Gastroesophageal sphincter (tissue), 4 donors: ENCODE results near the gene EMX1. TPM values are rescaled to one million over a fixed set of nuclear protein-coding genes. Genes with fewer than 3 reads are reported as not detected.

Experiments used
- ATAC-seq: fragments of 150-250 bp; one replicate; pipeline ENCODE4 v1.9.1; 2016; ENCODE audit warnings: mild to moderate bottlenecking, moderate library complexity
- H3K27ac ChIP-seq, 4 donors: fragments of 200-600 bp; sonication (generic) in 3 of 4; 1 replicate in 3 of 4; 2 replicates in 1 of 4; pipeline ENCODE4 v1.5.1; 2016 to 2019
- H3K27me3 ChIP-seq: fragments of 200-600 bp; sonication (generic); one replicate; pipeline ENCODE4 v1.5.1; 2019
- H3K36me3 ChIP-seq, 2 donors: fragments of 200-600 bp; sonication (generic); one replicate each; pipeline ENCODE4 v1.5.1; 2019; ENCODE audit warnings: control low read depth in 1 of 2
- H3K4me1 ChIP-seq, 3 donors: fragments of 200-600 bp; sonication (generic); 1 replicate in 2 of 3; 2 replicates in 1 of 3; pipeline ENCODE4 v1.5.1; 2016 to 2019; ENCODE audit warnings: control low read depth in 2 of 3
- H3K4me3 ChIP-seq, 2 donors: fragments of 200-600 bp; sonication (generic); one replicate each; pipeline ENCODE4 v1.5.1; 2019; ENCODE audit warnings: mild to moderate bottlenecking in 1 of 2, moderate library complexity in 1 of 2
- H3K9me3 ChIP-seq, 3 donors: fragments of 200-600 bp; sonication (generic); one replicate each; pipeline ENCODE4 v1.5.1; 2017 to 2019; ENCODE audit warnings: control low read depth in 2 of 3
- CTCF ChIP-seq, 4 experiments: fragments of 200-600 bp in 2 of 4; fragments of 450-650 bp in 2 of 4; sonication (generic) in 1 of 4; IDR thresholded peaks; one replicate each; pipeline ENCODE4 v1.5.1; 2017 to 2019; ENCODE audit warnings: antibody characterized with exemption in 4 of 4, mild to moderate bottlenecking in 2 of 4, moderate library complexity in 2 of 4
- EP300 ChIP-seq: sonication (generic); formaldehyde crosslinking; IDR thresholded peaks from one replicate; pipeline ENCODE4 v1.6.1; 2017; ENCODE audit warnings: antibody characterized with exemption, mild to moderate bottlenecking
- POLR2A ChIP-seq, 2 donors: fragments of 450-650 bp; IDR thresholded peaks; one replicate each; pipeline ENCODE4 v1.6.1; 2017; ENCODE audit warnings: antibody characterized with exemption in 2 of 2, mild to moderate bottlenecking in 2 of 2, moderate library complexity in 1 of 2
- POLR2AphosphoS5 ChIP-seq: sonication (generic); formaldehyde crosslinking; IDR thresholded peaks from one replicate; pipeline ENCODE4 v1.6.1; 2017; ENCODE audit warnings: antibody characterized with exemption
- WGBS, 2 donors: methylation state at CpG; one replicate each; pipeline ENCODE4 v1.1.5; 2018; ENCODE audit warnings: low coverage in 1 of 2; 5-methylcytosine and 5-hydroxymethylcytosine counted together
- total RNA-seq, 4 donors: library from RNA; depleted of rRNA; stranded (reverse); fragments of >200 nt; gene quantifications; one replicate each; pipeline ENCODE4 v1.1.0, GENCODE V29; 2016

The EMX1 gene
- total RNA-seq, 4 donors from 2014 or later: 0.15 TPM; not detected in 3

- 100% methylated on average over 1 of the region's 1 CpG; no CpG with 5 or more reads in 1 of the 2 donors for WGBS, 2 donors
- no peak for TF ChIP-seq POLR2AphosphoS5
- TF ChIP-seq EP300: no peak
- TF ChIP-seq POLR2A (IDR thresholded peaks at IDR 0.05): no peak
- no peak for TF ChIP-seq CTCF (IDR thresholded peaks at IDR 0.05)
- Histone ChIP-seq H3K27me3 (no peaks in the 10 kb centered on the region), H3K4me1 (no peaks in the 10 kb centered on the region), H3K9me3 (no peaks in the 10 kb centered on the region), H3K4me3 (no peak overlapping the region), H3K27ac (no peak overlapping the region), H3K36me3 (peaks cover 0 to 27% of the 10 kb centered on the region in 2 donors)
- ATAC-seq: no peak
Measured at GRCh38 chr2:72953528-72953927, 36.2 kb downstream of the EMX1 start.

- WGBS, 2 donors: 96% methylated on average over 3 of the region's 4 CpGs; no CpG with 5 or more reads in 1 of the 2 donors
- no peaks in the 10 kb centered on the region for H3K27me3 ChIP-seq
- TF ChIP-seq POLR2AphosphoS5 (no peak), POLR2A (IDR thresholded peaks at IDR 0.05) (no peak), CTCF (IDR thresholded peaks at IDR 0.05) (no peak), EP300 (no peak)
- ATAC-seq: no peak
- H3K4me3 ChIP-seq: no peak overlapping the region
- H3K4me1 ChIP-seq: no peaks in the 10 kb centered on the region
- peaks cover 0 to 31% of the 10 kb centered on the region in 2 donors for H3K36me3 ChIP-seq
- no peak overlapping the region for H3K27ac ChIP-seq
- H3K9me3 ChIP-seq: no peaks in the 10 kb centered on the region
Measured at GRCh38 chr2:72953976-72954375, 36.7 kb downstream of the EMX1 start.

GRCh38 chr2:72954376-72955227 is 37.3 kb downstream of the EMX1 start:
- H3K27me3 ChIP-seq: no peaks in the 10 kb centered on the region
- ATAC-seq: no peak
- no peaks in the 10 kb centered on the region for H3K4me1 ChIP-seq
- peaks cover 0 to 31% of the 10 kb centered on the region in 2 donors for H3K36me3 ChIP-seq
- no peak overlapping the region for H3K4me3 ChIP-seq
- no peak for TF ChIP-seq POLR2A (IDR thresholded peaks at IDR 0.05)
- TF ChIP-seq CTCF (IDR thresholded peaks at IDR 0.05): no peak
- no peak for TF ChIP-seq EP300
- H3K27ac ChIP-seq: no peak overlapping the region
- H3K9me3 ChIP-seq: no peaks in the 10 kb centered on the region
- WGBS, 2 donors: 70 to 92% methylated on average over 3 to 6 of the region's 12 CpGs

- Histone ChIP-seq H3K4me3 (no peak overlapping the region), H3K36me3 (peaks cover 0 to 31% of the 10 kb centered on the region in 2 donors), H3K4me1 (no peaks in the 10 kb centered on the region), H3K9me3 (no peaks in the 10 kb centered on the region), H3K27ac (no peak overlapping the region), H3K27me3 (no peaks in the 10 kb centered on the region)
- TF ChIP-seq POLR2A (IDR thresholded peaks at IDR 0.05): no peak
- TF ChIP-seq CTCF (IDR thresholded peaks at IDR 0.05): no peak
- no peak for TF ChIP-seq POLR2AphosphoS5
- TF ChIP-seq EP300: no peak
- no peak for ATAC-seq
- WGBS, 2 donors: 69 to 85% methylated on average over 8 to 10 of the region's 24 CpGs
Measured at GRCh38 chr2:72955228-72956049, 38.1 kb downstream of the EMX1 start.
